ENCODE data around the gene UGP2. TPM values are rescaled to one million over a fixed set of nuclear protein-coding genes. Genes with fewer than 3 reads are reported as not detected.

UGP2 gene
- total and polyA plus RNA-seq, 2 donors (not counting 1 experiment from before 2014, with no cell fraction given) = 19.1 to 68.8 TPM

DNA sequence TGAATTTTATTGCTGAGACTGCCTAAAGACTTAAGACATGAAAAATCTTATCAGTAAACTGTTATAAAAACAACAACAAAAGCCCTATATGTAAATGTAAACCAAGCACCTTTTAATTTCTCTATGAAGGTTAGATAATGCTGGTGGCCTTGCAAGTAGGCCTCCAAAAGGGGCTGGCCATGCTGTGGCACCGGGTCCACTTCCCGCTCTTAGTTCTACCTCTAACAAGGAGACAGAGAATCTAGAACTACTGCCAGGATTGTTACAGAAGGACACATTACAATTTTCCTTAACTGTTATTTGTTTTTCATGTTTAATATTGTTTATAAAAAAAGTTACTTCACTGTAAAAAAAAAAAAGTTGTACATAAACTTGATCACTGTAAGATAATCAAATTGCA lies 49.0 kb downstream of the UGP2 start:
- H3K79me2 ChIP-seq (ENCODE audit: control insufficient read depth, insufficient read depth, low read length) = no peaks in the 10 kb centered on the region
- peaks cover 19 to 64% of the 10 kb centered on the region in 2 experiments for H3K36me3 ChIP-seq (replicated peaks in 1 of 2; ENCODE audit: control extremely low read depth in 1 of 2, control insufficient read depth in 1 of 2, extremely low read depth in 1 of 2, insufficient read depth in 2 of 2, low read length in 1 of 2)
- H3K4me2 ChIP-seq (replicated peaks; ENCODE audit: low read depth, low read length, poor library complexity, severe bottlenecking) = no peak overlapping the region
- Mint-ChIP-seq H3K27ac (no peak overlapping the region), H3K27me3 (no peaks in the 10 kb centered on the region), H3K9me3 (ENCODE audit: insufficient read depth) (no peaks in the 10 kb centered on the region), H3K4me3 (no peak overlapping the region), H3K4me1 (no peaks in the 10 kb centered on the region)
- H3K27me3 ChIP-seq (replicated peaks in 1 of 4; ENCODE audit: control extremely low read depth in 1 of 4, control insufficient read depth in 3 of 4, insufficient read depth in 4 of 4, low read length in 3 of 4) = no peaks in the 10 kb centered on the region
- no peaks in the 10 kb centered on the region for H4K20me1 ChIP-seq (ENCODE audit: control insufficient read depth, insufficient read depth, low read length, poor library complexity, severe bottlenecking)
- CTCF ChIA-PET = interaction anchor here (0.9 to 1.6 kb wide), 4 partner anchors 191 to 437 kb away, joined by 4 to 7 read pairs (median 5); no protein-coding TSS in a partner anchor
- no peak overlapping the region for H3K4me3 ChIP-seq (ENCODE audit: control extremely low read depth in 1 of 5, extremely low read depth in 1 of 5, insufficient read depth in 1 of 5, low read depth in 2 of 5, low read length in 4 of 5)
- no peak for TF ChIP-seq EZH2 (IDR thresholded peaks at IDR 0.05; ENCODE audit: borderline replicate concordance, insufficient read depth, low read depth, low read length, poor library complexity, severe bottlenecking)
- TF ChIP-seq, protein P1, sequence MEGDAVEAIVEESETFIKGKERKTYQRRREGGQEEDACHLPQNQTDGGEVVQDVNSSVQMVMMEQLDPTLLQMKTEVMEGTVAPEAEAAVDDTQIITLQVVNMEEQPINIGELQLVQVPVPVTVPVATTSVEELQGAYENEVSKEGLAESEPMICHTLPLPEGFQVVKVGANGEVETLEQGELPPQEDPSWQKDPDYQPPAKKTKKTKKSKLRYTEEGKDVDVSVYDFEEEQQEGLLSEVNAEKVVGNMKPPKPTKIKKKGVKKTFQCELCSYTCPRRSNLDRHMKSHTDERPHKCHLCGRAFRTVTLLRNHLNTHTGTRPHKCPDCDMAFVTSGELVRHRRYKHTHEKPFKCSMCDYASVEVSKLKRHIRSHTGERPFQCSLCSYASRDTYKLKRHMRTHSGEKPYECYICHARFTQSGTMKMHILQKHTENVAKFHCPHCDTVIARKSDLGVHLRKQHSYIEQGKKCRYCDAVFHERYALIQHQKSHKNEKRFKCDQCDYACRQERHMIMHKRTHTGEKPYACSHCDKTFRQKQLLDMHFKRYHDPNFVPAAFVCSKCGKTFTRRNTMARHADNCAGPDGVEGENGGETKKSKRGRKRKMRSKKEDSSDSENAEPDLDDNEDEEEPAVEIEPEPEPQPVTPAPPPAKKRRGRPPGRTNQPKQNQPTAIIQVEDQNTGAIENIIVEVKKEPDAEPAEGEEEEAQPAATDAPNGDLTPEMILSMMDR (IDR thresholded peaks at IDR 0.05) = no peak
- H3K9me3 ChIP-seq (ENCODE audit: control extremely low read depth in 1 of 3, control insufficient read depth in 2 of 3, insufficient read depth in 1 of 3, low read length in 2 of 3) = no peaks in the 10 kb centered on the region
- H3K9ac ChIP-seq (ENCODE audit: low read length) = no peak overlapping the region
- intact Hi-C loops (cut with micrococcal nuclease) = no loop called here
- no peak overlapping the region for H3K27ac ChIP-seq (ENCODE audit: low read length in 2 of 2)
- WGBS (ENCODE audit: insufficient coverage) = no CpG with 5 or more reads among the region's 2 CpGs
- no peak overlapping the region for H2AFZ ChIP-seq (ENCODE audit: insufficient read depth, low read depth, low read length, poor library complexity, severe bottlenecking)
- DNase-seq (no peak), ATAC-seq (ENCODE audit: low read depth) (no peak)
- POLR2A ChIA-PET = no interaction called here
- no peaks in the 10 kb centered on the region for H3K4me1 ChIP-seq (ENCODE audit: control insufficient read depth in 2 of 2, insufficient read depth in 2 of 2, low read length in 2 of 2)

DNA sequence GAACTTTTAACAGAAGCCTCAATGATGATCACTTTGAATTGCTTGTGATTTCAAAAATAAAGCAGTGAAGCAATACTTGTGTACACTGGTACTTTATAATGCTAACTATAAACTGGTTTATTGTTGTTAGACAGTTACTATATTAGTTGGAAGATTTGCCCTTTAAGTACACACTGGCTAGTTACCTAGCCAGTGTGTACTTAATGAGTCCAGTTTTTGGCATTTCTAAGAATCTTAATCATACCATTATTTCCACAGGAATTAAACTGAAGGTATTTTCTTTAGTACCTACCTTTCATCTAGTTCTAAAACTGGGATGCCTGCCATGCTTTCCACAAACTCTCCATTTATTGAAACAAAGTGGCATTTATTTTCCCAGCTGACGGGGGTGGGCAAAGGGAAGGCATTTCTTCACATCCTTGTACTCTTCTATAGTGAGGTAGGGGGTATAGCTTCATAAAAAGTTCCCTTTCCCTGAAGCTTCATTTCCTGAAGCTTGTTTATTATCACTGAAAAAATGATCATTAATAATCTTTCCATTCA lies 49.9 kb downstream of the UGP2 start:
- TF ChIP-seq, protein P1 (IDR thresholded peaks at IDR 0.05) = no peak
- TF ChIP-seq EZH2 (IDR thresholded peaks at IDR 0.05; ENCODE audit: borderline replicate concordance, insufficient read depth, low read depth, low read length, poor library complexity, severe bottlenecking) = no peak
- no CpG with 5 or more reads among the region's 1 CpG for WGBS (ENCODE audit: insufficient coverage)
- Histone ChIP-seq H3K4me2 (replicated peaks; ENCODE audit: low read depth, low read length, poor library complexity, severe bottlenecking) (no peak overlapping the region), H4K20me1 (ENCODE audit: control insufficient read depth, insufficient read depth, low read length, poor library complexity, severe bottlenecking) (no peaks in the 10 kb centered on the region), H3K4me3 (ENCODE audit: control extremely low read depth in 1 of 5, extremely low read depth in 1 of 5, insufficient read depth in 1 of 5, low read depth in 2 of 5, low read length in 4 of 5) (no peak overlapping the region), H3K36me3 (replicated peaks in 1 of 2; ENCODE audit: control extremely low read depth in 1 of 2, control insufficient read depth in 1 of 2, extremely low read depth in 1 of 2, insufficient read depth in 2 of 2, low read length in 1 of 2) (peaks cover 23 to 60% of the 10 kb centered on the region in 2 experiments), H3K9me3 (ENCODE audit: control extremely low read depth in 1 of 3, control insufficient read depth in 2 of 3, insufficient read depth in 1 of 3, low read length in 2 of 3) (no peaks in the 10 kb centered on the region), H3K9ac (ENCODE audit: low read length) (no peak overlapping the region), H2AFZ (ENCODE audit: insufficient read depth, low read depth, low read length, poor library complexity, severe bottlenecking) (no peak overlapping the region), H3K27me3 (replicated peaks in 1 of 4; ENCODE audit: control extremely low read depth in 1 of 4, control insufficient read depth in 3 of 4, insufficient read depth in 4 of 4, low read length in 3 of 4) (no peaks in the 10 kb centered on the region), H3K79me2 (ENCODE audit: control insufficient read depth, insufficient read depth, low read length) (no peaks in the 10 kb centered on the region), H3K27ac (ENCODE audit: low read length in 2 of 2) (no peak overlapping the region), H3K4me1 (ENCODE audit: control insufficient read depth in 2 of 2, insufficient read depth in 2 of 2, low read length in 2 of 2) (no peaks in the 10 kb centered on the region)
- intact Hi-C loops (cut with micrococcal nuclease) = no loop called here
- Mint-ChIP-seq H3K9me3 (ENCODE audit: insufficient read depth) (no peaks in the 10 kb centered on the region), H3K27ac (no peak overlapping the region), H3K27me3 (no peaks in the 10 kb centered on the region), H3K4me1 (no peaks in the 10 kb centered on the region), H3K4me3 (no peak overlapping the region)
- CTCF ChIA-PET = no interaction called here
- POLR2A ChIA-PET = no interaction called here
- DNase-seq (no peak), ATAC-seq (ENCODE audit: low read depth) (no peak)

Measured in B cell (primary cell).